Brain microvascular endothelial cell (primary cell): ENCODE data around the gene ALPG.
"Not testable (repeated sequence)": the region's sequence is repeated elsewhere in the genome, so short reads cannot be mapped to it uniquely, and the experiment has no call there.

Source experiments
- DNase-seq: peaks from one replicate; pipeline ENCODE4 v3.0.0-alpha.2; 2020
- H3K27ac ChIP-seq: fragments of 250-450 bp; sonication (Bioruptor Pico); 2 replicates; pipeline ENCODE4 v1.5.1; 2020; ENCODE audit warnings: mild to moderate bottlenecking, moderate library complexity
- H3K27me3 ChIP-seq: fragments of 250-450 bp; sonication (Bioruptor Pico); replicated peaks from 2 replicates; pipeline ENCODE4 v1.5.1; 2020; ENCODE audit warnings: mild to moderate bottlenecking
- H3K36me3 ChIP-seq: fragments of 250-450 bp; sonication (Bioruptor Pico); replicated peaks from 2 replicates; pipeline ENCODE4 v1.5.1; 2020; ENCODE audit warnings: mild to moderate bottlenecking
- H3K4me3 ChIP-seq: 2 replicates; pipeline ENCODE4 v1.5.1; 2011; ENCODE audit warnings: low read depth, mild to moderate bottlenecking, control low read depth, low read length, moderate library complexity
- in situ Hi-C: cut with HindIII; loops from 2 replicates; pipeline ENCODE4 v1.10.0; 2017; ENCODE audit warnings: low sequenced_read_pairs, low pct_ligation_motif_present
- TF ChIP-seq, protein P1 (sequence below): IDR thresholded peaks from 2 replicates; pipeline ENCODE4 v1.5.1; 2011; ENCODE audit warnings: low read depth, mild to moderate bottlenecking, moderate library complexity, low read length, control low read depth, inconsistent platforms; ENCODE audit errors: missing control alignments

ALPG gene

DNA sequence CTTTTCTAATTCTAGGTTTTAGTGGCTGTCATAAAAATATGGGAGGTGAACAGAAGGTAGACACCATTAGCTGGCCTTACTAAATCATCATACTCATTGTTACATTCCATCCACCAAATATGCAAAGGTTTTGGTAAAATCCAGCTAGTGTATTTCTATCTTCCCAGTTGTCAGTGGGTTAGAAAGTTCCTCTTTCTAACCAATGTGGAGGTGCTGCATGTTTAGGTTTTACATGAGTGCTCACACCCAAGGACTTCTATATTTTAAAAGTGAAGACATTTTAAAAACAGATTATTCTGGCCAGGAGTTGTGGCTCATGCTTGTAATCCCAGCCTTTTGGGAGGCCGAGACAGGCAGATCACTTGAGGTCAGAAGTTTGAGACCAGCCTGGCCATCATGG, 22.2 kb upstream of the ALPG start:
- H3K36me3 ChIP-seq, result no peaks in the 10 kb centered on the region
- H3K27ac ChIP-seq, result no peak overlapping the region
- no peak overlapping the region for H3K4me3 ChIP-seq
- peaks cover 15% of the 10 kb centered on the region for H3K27me3 ChIP-seq
- TF ChIP-seq, protein P1, sequence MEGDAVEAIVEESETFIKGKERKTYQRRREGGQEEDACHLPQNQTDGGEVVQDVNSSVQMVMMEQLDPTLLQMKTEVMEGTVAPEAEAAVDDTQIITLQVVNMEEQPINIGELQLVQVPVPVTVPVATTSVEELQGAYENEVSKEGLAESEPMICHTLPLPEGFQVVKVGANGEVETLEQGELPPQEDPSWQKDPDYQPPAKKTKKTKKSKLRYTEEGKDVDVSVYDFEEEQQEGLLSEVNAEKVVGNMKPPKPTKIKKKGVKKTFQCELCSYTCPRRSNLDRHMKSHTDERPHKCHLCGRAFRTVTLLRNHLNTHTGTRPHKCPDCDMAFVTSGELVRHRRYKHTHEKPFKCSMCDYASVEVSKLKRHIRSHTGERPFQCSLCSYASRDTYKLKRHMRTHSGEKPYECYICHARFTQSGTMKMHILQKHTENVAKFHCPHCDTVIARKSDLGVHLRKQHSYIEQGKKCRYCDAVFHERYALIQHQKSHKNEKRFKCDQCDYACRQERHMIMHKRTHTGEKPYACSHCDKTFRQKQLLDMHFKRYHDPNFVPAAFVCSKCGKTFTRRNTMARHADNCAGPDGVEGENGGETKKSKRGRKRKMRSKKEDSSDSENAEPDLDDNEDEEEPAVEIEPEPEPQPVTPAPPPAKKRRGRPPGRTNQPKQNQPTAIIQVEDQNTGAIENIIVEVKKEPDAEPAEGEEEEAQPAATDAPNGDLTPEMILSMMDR, result no peak
- DNase-seq, result no peak
- in situ Hi-C loops, result no loop called here

DNA sequence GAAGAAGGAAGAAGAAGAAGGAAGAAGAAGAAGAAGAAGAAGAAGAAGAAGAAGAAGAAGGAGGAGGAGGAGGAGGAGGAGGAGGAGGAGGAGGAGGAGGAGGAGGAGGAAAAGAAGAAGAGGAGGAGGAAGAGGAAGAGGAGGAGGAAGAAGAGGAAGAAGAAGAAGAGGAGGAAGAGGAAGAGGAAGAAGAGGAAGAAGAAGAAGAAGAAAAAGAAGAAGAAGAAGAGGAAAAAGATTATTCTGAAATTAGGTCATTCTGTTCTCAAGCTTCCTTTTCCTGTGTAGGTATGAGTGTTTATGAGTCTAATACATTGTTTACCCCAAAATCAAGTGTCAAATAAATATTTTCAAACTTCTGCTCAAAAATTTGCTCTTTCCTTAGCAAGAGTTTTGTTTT, 21.6 kb upstream of the ALPG start:
- Histone ChIP-seq H3K27ac (peak overlapping the region; percentile 3), H3K27me3 (peaks cover 15% of the 10 kb centered on the region)
- DNase-seq, H3K36me3 ChIP-seq, H3K4me3 ChIP-seq, in situ Hi-C loops: not testable (repeated sequence)

DNA sequence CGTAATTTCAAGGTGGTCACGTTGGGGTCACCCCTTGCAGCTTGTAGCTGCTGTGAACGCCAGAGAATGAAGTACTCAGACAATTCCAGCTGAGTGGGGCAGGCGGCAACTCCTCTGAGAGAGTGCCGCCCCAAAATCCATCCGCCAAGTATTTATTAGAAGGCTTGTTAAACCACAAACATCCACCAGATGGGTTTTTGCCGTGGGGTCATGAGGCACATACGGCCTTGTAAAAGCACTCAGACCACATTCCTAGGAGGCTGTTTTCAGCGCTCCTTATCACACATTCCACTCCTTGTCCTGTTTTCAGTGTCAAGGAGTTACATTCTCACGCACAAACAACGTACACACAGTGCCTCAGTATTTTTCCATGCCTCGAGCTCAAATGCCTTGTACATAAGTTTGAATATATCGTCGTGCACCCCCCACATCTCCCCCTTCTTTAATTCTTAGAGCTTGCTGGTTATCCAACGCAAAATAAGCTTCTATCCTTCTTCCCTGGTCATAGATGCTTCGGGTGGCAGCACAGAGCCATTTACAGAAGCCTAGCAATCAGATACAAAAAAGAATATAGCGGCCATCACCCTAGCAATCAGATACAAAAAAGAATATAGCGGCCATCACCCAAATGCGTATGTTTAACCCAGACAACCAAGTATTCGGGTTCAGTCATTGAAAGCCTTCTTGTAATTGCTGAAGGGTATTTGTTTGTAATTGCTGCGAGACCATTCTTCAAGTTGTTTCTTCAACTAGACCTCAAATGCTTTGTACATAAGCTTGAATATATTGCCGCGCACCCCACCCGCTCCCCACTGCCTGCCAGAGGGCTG, 20.8 kb upstream of the ALPG start:
- Histone ChIP-seq H3K36me3 (no peaks in the 10 kb centered on the region), H3K27ac (peak overlapping the region; percentile 73), H3K4me3 (peak overlapping the region; percentile 9), H3K27me3 (peaks cover 15% of the 10 kb centered on the region)
- TF ChIP-seq, protein P1, result no peak
- in situ Hi-C loops, result no loop called here
- DNase-seq, result peak; percentile 99

DNA sequence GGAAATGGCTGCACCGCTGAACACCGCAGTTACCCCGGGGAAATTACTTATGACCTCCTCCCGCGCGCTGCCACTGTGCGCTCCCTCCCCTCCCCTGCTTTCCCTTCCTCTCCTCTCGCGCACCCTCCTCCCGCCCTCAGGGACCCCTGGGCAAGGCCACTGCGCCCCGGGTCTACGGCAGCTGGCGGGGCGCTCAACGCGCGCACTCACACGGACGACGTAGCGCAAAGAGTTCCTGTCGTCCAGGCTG, 20.2 kb upstream of the ALPG start:
- Histone ChIP-seq H3K27ac (peak overlapping the region; percentile 73), H3K27me3 (peaks cover 15% of the 10 kb centered on the region), H3K36me3 (no peaks in the 10 kb centered on the region), H3K4me3 (peak overlapping the region; percentile 9)
- in situ Hi-C loops, result no loop called here
- TF ChIP-seq, protein P1, result no peak
- no peak for DNase-seq

DNA sequence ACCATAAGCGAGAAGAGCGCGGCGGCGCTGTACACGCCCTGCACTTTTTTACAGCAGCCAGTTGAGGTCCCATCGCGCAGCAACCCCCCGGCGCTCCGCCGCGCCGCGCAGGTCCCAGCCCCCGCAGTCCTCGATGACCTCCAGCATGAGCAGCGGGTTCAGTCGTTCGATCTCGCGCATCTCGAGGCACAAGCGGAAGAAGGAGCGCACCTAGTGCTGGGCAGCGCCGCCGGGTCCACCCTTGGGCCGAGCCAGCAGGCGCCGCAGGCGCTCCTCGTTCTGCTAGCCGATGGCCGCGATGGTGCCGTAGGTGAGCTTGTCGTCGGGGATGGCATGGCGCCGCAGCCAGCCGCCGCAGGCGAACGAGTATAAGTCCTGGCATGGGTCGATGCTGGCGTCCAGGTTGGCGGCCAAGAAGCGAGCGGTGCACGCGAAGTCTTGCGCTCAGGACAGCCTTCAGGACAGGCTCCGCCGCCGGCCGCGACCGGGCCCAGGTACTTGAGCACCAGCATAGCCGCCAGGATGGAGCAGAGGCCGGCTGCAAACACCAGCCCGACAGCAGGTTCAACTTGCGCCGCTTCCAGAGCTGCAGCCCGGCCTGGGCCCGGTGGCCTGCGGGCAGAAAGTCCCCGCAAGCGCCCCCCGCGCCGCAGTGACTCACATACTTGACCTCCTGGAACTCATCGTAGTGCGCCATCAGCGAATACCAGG, 19.7 kb upstream of the ALPG start:
- Histone ChIP-seq H3K4me3 (no peak overlapping the region), H3K36me3 (no peaks in the 10 kb centered on the region), H3K27ac (peak overlapping the region; percentile 73), H3K27me3 (peaks cover 10% of the 10 kb centered on the region)
- TF ChIP-seq, protein P1, result no peak
- DNase-seq, result peak; percentile 44
- in situ Hi-C loops, result no loop called here

DNA sequence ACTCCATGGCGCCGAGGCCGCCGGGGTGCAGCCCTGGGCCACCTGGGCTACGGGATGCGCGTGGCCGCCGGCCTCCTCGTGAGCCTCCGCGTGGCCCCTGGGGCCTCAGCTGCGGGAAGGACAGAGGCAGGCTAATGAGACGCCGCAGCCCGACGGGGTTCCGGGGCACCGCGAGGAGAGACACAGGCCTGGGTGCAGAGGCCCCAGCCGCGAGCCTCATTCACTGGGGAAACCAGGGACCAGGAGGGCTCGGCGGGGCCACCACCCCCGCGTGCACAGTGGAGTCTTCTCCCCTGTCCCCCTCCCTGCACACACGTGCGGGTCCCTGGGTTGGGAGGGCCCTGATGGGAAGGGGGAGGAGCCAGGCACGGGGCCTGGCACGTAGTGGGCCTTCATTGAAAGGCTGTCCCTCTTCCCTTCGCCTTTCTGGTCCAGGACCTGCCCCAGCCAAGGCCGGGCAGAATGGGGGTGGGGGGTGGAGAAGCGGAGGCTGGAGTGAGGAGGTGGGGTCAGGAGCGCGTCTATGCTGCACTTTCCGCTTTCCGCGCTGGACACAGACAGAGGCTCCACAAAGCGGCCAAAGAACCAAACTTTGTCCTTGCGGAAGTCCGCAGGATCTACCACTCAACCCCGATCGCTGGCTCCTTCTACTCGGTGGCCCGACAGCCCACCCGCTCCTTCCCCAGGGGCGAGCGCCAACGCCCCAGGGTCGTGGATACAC, 19.0 kb upstream of the ALPG start:
- Histone ChIP-seq H3K27me3 (peaks cover 6% of the 10 kb centered on the region), H3K36me3 (no peaks in the 10 kb centered on the region), H3K27ac (no peak overlapping the region), H3K4me3 (no peak overlapping the region)
- TF ChIP-seq, protein P1, result no peak
- no peak for DNase-seq
- in situ Hi-C loops, result no loop called here
